Prostate gland (tissue), 2 donors: ENCODE data around the gene SHCBP1L.

Experiments used
- POLR2A ChIP-seq: fragments of 450-650 bp; IDR thresholded peaks from one replicate; pipeline ENCODE4 v1.6.1; 2016; ENCODE audit warnings: antibody characterized with exemption, mild to moderate bottlenecking
- POLR2AphosphoS5 ChIP-seq: sonication (generic); formaldehyde crosslinking; IDR thresholded peaks from one replicate; pipeline ENCODE4 v1.6.1; 2017; ENCODE audit warnings: antibody characterized with exemption
- TF ChIP-seq, protein P1 (sequence below), 4 experiments: fragments of 200-600 bp in 2 of 4; fragments of 450-650 bp in 2 of 4; sonication (generic) in 2 of 4; IDR thresholded peaks; 1 replicate in 3 of 4; 2 replicates in 1 of 4; pipeline ENCODE4 v1.5.1; 2016 to 2019; ENCODE audit warnings: antibody characterized with exemption in 4 of 4, mild to moderate bottlenecking in 2 of 4, moderate library complexity in 2 of 4

DNA sequence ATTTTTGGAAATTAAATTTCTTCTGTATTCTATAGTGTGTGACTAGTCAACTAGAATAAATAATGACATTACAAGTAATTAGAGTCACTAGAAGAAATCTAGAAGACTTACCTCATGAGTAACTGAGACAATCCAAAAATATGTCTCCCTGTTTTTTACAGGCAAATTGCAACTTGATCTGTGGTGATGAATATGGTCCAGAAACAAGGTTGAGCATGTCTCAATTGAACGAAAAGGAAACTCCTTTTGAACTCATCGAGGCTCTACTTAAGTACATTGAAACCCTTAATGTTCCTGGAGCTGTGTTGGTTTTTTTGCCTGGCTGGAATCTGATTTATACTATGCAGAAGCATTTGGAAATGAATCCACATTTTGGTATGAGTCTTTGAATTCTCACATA lies 77.1 kb downstream of the SHCBP1L start:
- TF ChIP-seq, protein P1, sequence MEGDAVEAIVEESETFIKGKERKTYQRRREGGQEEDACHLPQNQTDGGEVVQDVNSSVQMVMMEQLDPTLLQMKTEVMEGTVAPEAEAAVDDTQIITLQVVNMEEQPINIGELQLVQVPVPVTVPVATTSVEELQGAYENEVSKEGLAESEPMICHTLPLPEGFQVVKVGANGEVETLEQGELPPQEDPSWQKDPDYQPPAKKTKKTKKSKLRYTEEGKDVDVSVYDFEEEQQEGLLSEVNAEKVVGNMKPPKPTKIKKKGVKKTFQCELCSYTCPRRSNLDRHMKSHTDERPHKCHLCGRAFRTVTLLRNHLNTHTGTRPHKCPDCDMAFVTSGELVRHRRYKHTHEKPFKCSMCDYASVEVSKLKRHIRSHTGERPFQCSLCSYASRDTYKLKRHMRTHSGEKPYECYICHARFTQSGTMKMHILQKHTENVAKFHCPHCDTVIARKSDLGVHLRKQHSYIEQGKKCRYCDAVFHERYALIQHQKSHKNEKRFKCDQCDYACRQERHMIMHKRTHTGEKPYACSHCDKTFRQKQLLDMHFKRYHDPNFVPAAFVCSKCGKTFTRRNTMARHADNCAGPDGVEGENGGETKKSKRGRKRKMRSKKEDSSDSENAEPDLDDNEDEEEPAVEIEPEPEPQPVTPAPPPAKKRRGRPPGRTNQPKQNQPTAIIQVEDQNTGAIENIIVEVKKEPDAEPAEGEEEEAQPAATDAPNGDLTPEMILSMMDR (IDR thresholded peaks at IDR 0.05), result no peak
- TF ChIP-seq POLR2A (no peak), POLR2AphosphoS5 (no peak)
